ENCODE results near the gene ATP2B2. TPM values are rescaled to one million over a fixed set of nuclear protein-coding genes. Genes with fewer than 3 reads are reported as not detected.

The ATP2B2 gene
- total and polyA plus RNA-seq, 2 donors (not counting 1 experiment from before 2014, with no cell fraction given), result not detected

GRCh38 chr3:10505791-10506585 is 602 bp upstream of the ATP2B2 start:
- H3K27ac ChIP-seq (ENCODE audit: low read length in 2 of 2), result no peak overlapping the region
- peaks cover 6 to 10% of the 10 kb centered on the region in 2 donors for H3K4me1 ChIP-seq (ENCODE audit: control insufficient read depth in 2 of 2, insufficient read depth in 2 of 2, low read length in 2 of 2)

More at GRCh38 chr3:10505791-10506585, 602 bp upstream of the ATP2B2 start:
- H3K27ac Mint-ChIP-seq, result no peak overlapping the region
- H4K20me1 ChIP-seq (ENCODE audit: control insufficient read depth, insufficient read depth, low read length, poor library complexity, severe bottlenecking), result no peaks in the 10 kb centered on the region
- no peaks in the 10 kb centered on the region for H3K9me3 ChIP-seq (ENCODE audit: control extremely low read depth in 1 of 3, control insufficient read depth in 2 of 3, insufficient read depth in 1 of 3, low read length in 2 of 3)
- intact Hi-C loops (cut with micrococcal nuclease), result no loop called here
- POLR2A ChIA-PET, result no interaction called here
- no peak overlapping the region for H2AFZ ChIP-seq (ENCODE audit: insufficient read depth, low read depth, low read length, poor library complexity, severe bottlenecking)
- peaks cover 13% of the 10 kb centered on the region for H3K27me3 Mint-ChIP-seq
- no peaks in the 10 kb centered on the region for H3K36me3 ChIP-seq (replicated peaks in 1 of 2; ENCODE audit: control extremely low read depth in 1 of 2, control insufficient read depth in 1 of 2, extremely low read depth in 1 of 2, insufficient read depth in 2 of 2, low read length in 1 of 2)
- CTCF ChIA-PET, result no interaction called here
- no peak overlapping the region for H3K4me3 ChIP-seq (ENCODE audit: control extremely low read depth in 1 of 5, extremely low read depth in 1 of 5, insufficient read depth in 1 of 5, low read depth in 2 of 5, low read length in 4 of 5)
- peaks cover 8% of the 10 kb centered on the region for H3K4me1 Mint-ChIP-seq
- TF ChIP-seq EZH2 (IDR thresholded peaks at IDR 0.05; ENCODE audit: borderline replicate concordance, insufficient read depth, low read depth, low read length, poor library complexity, severe bottlenecking), result no peak
- TF ChIP-seq, protein P1, sequence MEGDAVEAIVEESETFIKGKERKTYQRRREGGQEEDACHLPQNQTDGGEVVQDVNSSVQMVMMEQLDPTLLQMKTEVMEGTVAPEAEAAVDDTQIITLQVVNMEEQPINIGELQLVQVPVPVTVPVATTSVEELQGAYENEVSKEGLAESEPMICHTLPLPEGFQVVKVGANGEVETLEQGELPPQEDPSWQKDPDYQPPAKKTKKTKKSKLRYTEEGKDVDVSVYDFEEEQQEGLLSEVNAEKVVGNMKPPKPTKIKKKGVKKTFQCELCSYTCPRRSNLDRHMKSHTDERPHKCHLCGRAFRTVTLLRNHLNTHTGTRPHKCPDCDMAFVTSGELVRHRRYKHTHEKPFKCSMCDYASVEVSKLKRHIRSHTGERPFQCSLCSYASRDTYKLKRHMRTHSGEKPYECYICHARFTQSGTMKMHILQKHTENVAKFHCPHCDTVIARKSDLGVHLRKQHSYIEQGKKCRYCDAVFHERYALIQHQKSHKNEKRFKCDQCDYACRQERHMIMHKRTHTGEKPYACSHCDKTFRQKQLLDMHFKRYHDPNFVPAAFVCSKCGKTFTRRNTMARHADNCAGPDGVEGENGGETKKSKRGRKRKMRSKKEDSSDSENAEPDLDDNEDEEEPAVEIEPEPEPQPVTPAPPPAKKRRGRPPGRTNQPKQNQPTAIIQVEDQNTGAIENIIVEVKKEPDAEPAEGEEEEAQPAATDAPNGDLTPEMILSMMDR (IDR thresholded peaks at IDR 0.05), result no peak
- ATAC-seq (ENCODE audit: low read depth) (no peak), DNase-seq (no peak)
- WGBS (ENCODE audit: insufficient coverage), result 48% methylated on average over 21 of the region's 22 CpGs
- peak overlapping the region; percentile 63 for H3K4me3 Mint-ChIP-seq
- H3K4me2 ChIP-seq (replicated peaks; ENCODE audit: low read depth, low read length, poor library complexity, severe bottlenecking), result no peak overlapping the region
- H3K79me2 ChIP-seq (ENCODE audit: control insufficient read depth, insufficient read depth, low read length), result no peaks in the 10 kb centered on the region
- peaks cover 0 to 28% (median 8%) of the 10 kb centered on the region in 4 experiments for H3K27me3 ChIP-seq (replicated peaks in 1 of 4; ENCODE audit: control extremely low read depth in 1 of 4, control insufficient read depth in 3 of 4, insufficient read depth in 4 of 4, low read length in 3 of 4)
- H3K9me3 Mint-ChIP-seq (ENCODE audit: insufficient read depth), result no peaks in the 10 kb centered on the region
- no peak overlapping the region for H3K9ac ChIP-seq (ENCODE audit: low read length)

All from B cell (primary cell).